DND-41 (cell line): Measurements from ENCODE around the gene OLFML2A.

Experiments
- ATAC-seq: fragments of 200-7000 bp; cut with Tn5 transposase; 3 replicates; pipeline ENCODE4 v1.9.1; 2021; ENCODE audit warnings: low read depth; ENCODE audit not compliant: insufficient read depth
- DNase-seq: peaks from one replicate; pipeline ENCODE4 v3.0.0-alpha.2; 2020
- H2AFZ ChIP-seq: 2 replicates; pipeline ENCODE4 v1.6.0; 2012; ENCODE audit warnings: low read depth, low read length
- H3K27ac ChIP-seq: 2 replicates; pipeline ENCODE4 v1.5.1; 2012; ENCODE audit warnings: low read length, inconsistent platforms
- H3K27me3 ChIP-seq: fragments of 200-600 bp; sonication (generic); 2 replicates; pipeline ENCODE4 v1.6.0; 2012; ENCODE audit warnings: low read length, mild to moderate bottlenecking, inconsistent platforms; ENCODE audit not compliant: insufficient read depth, poor library complexity
- H3K36me3 ChIP-seq: 2 replicates; pipeline ENCODE4 v1.5.1; 2012; ENCODE audit warnings: low read length, inconsistent platforms; ENCODE audit not compliant: insufficient read depth
- H3K4me1 ChIP-seq: 2 replicates; pipeline ENCODE4 v1.5.1; 2012; ENCODE audit warnings: mild to moderate bottlenecking, low read length; ENCODE audit not compliant: insufficient read depth
- H3K4me2 ChIP-seq: 2 replicates; pipeline ENCODE4 v1.6.0; 2012; ENCODE audit warnings: mild to moderate bottlenecking, moderate library complexity, low read length, inconsistent platforms; ENCODE audit not compliant: insufficient read depth
- H3K4me3 ChIP-seq, 2 experiments: fragments of 200-600 bp in 1 of 2; shearing (Covaris generic) in 1 of 2; 2 replicates each; pipeline ENCODE4 v1.5.1; 2012 to 2016; ENCODE audit warnings: inconsistent platforms in 2 of 2, low read length in 2 of 2, mild to moderate bottlenecking in 2 of 2, low read depth in 1 of 2, moderate library complexity in 1 of 2
- H3K79me2 ChIP-seq: 2 replicates; pipeline ENCODE4 v1.6.0; 2012; ENCODE audit warnings: low read length, inconsistent platforms; ENCODE audit not compliant: insufficient read depth
- H3K9ac ChIP-seq: 2 replicates; pipeline ENCODE4 v1.6.0; 2012; ENCODE audit warnings: low read depth, mild to moderate bottlenecking, inconsistent platforms, low read length, moderate library complexity
- H3K9me3 ChIP-seq: 2 replicates; pipeline ENCODE4 v1.5.1; 2012; ENCODE audit warnings: low read length, moderate library complexity, mild to moderate bottlenecking, inconsistent platforms; ENCODE audit not compliant: insufficient read depth, severe bottlenecking
- H4K20me1 ChIP-seq: 2 replicates; pipeline ENCODE4 v1.6.0; 2012; ENCODE audit warnings: low read length; ENCODE audit not compliant: insufficient read depth
- CTCF ChIP-seq: IDR thresholded peaks from 2 replicates; pipeline ENCODE4 v1.5.1; 2012; ENCODE audit warnings: borderline replicate concordance, low read length, moderate library complexity, mild to moderate bottlenecking; ENCODE audit not compliant: poor library complexity, severe bottlenecking; ENCODE audit errors: extremely low read depth
- EZH2 ChIP-seq: IDR thresholded peaks from 3 replicates; pipeline ENCODE4 v1.6.1; 2012; ENCODE audit warnings: borderline replicate concordance, low read depth, mild to moderate bottlenecking, moderate library complexity, low read length, inconsistent platforms; ENCODE audit not compliant: severe bottlenecking

Gene OLFML2A

GRCh38 chr9:124761196-124761595 lies 15.7 kb upstream of the OLFML2A start:
- no peak overlapping the region for H3K4me3 ChIP-seq
- H3K4me2 ChIP-seq, result no peak overlapping the region
- H4K20me1 ChIP-seq, result peaks cover 7% of the 10 kb centered on the region; the same call in 1 of the 2 replicates
- no peak overlapping the region for H3K9ac ChIP-seq
- TF ChIP-seq CTCF, result no peak
- no peak for TF ChIP-seq EZH2
- H3K9me3 ChIP-seq, result no peaks in the 10 kb centered on the region
- H3K36me3 ChIP-seq, result no peaks in the 10 kb centered on the region
- no peaks in the 10 kb centered on the region for H3K4me1 ChIP-seq
- ATAC-seq, result no peak
- H3K27me3 ChIP-seq, result no peaks in the 10 kb centered on the region
- H3K27ac ChIP-seq, result no peak overlapping the region
- H3K79me2 ChIP-seq, result no peaks in the 10 kb centered on the region; the same call in 1 of the 2 replicates
- no peak for DNase-seq
- no peak overlapping the region for H2AFZ ChIP-seq

- ATAC-seq (no peak), DNase-seq (no peak)
- no peak overlapping the region for H3K4me2 ChIP-seq
- TF ChIP-seq EZH2 (no peak), CTCF (no peak)
- no peaks in the 10 kb centered on the region for H3K9me3 ChIP-seq
- H3K79me2 ChIP-seq, result no peaks in the 10 kb centered on the region; the same call in 1 of the 2 replicates
- H3K9ac ChIP-seq, result no peak overlapping the region
- no peak overlapping the region for H3K4me3 ChIP-seq
- peaks cover 7% of the 10 kb centered on the region; the same call in 1 of the 2 replicates for H4K20me1 ChIP-seq
- H3K27me3 ChIP-seq, result no peaks in the 10 kb centered on the region
- H3K27ac ChIP-seq, result no peak overlapping the region
- H2AFZ ChIP-seq, result no peak overlapping the region
- no peaks in the 10 kb centered on the region for H3K36me3 ChIP-seq
- H3K4me1 ChIP-seq, result no peaks in the 10 kb centered on the region
Observed at GRCh38 chr9:124761710-124762109, 15.2 kb upstream of the OLFML2A start.

GRCh38 chr9:124762633-124763032 lies 14.3 kb upstream of the OLFML2A start:
- no peak for DNase-seq
- H3K27me3 ChIP-seq, result no peaks in the 10 kb centered on the region
- TF ChIP-seq CTCF, result no peak
- TF ChIP-seq EZH2, result no peak
- no peak overlapping the region for H2AFZ ChIP-seq
- H3K9ac ChIP-seq, result no peak overlapping the region
- H3K79me2 ChIP-seq, result no peaks in the 10 kb centered on the region; the same call in 1 of the 2 replicates
- H3K4me1 ChIP-seq, result no peaks in the 10 kb centered on the region
- H3K27ac ChIP-seq, result no peak overlapping the region
- H3K4me2 ChIP-seq, result no peak overlapping the region
- H3K4me3 ChIP-seq, result no peak overlapping the region
- no peaks in the 10 kb centered on the region for H3K36me3 ChIP-seq
- peaks cover 6% of the 10 kb centered on the region; the same call in 1 of the 2 replicates for H4K20me1 ChIP-seq
- ATAC-seq, result no peak
- no peaks in the 10 kb centered on the region for H3K9me3 ChIP-seq

- Histone ChIP-seq H3K79me2 (no peaks in the 10 kb centered on the region; the same call in 1 of the 2 replicates), H3K9me3 (no peaks in the 10 kb centered on the region), H2AFZ (no peak overlapping the region), H3K36me3 (no peaks in the 10 kb centered on the region), H3K4me1 (peaks cover 8% of the 10 kb centered on the region), H3K27ac (no peak overlapping the region), H3K4me2 (no peak overlapping the region), H3K27me3 (peaks cover 7% of the 10 kb centered on the region), H4K20me1 (no peaks in the 10 kb centered on the region; the same call in 1 of the 2 replicates), H3K4me3 (no peak overlapping the region), H3K9ac (no peak overlapping the region)
- TF ChIP-seq EZH2, result no peak
- TF ChIP-seq CTCF, result peak; percentile 34
- ATAC-seq (no peak), DNase-seq (no peak)
Observed at GRCh38 chr9:124764774-124765438, 12.0 kb upstream of the OLFML2A start.
